Effector memory CD8-positive, alpha-beta T cell (primary cell): ENCODE data around the gene COMMD7.
A peak's percentile ranks its signal among the peaks of the same experiment; 100 is the strongest.

Source experiments
- ATAC-seq: fragments of 150-1000 bp; cut with Tn5 transposase; replicated peaks from 2 replicates; pipeline ENCODE4 v1.10.0; 2021; ENCODE audit warnings: mild to moderate bottlenecking, moderate library complexity
- DNase-seq, 3 experiments: peaks; one replicate each; pipeline ENCODE4 v3.0.0; 2021
- H3K27ac Mint-ChIP-seq, 2 donors: one replicate each; pipeline ENCODE4 v1.8.0; 2022; ENCODE audit warnings: mild to moderate bottlenecking in 2 of 2, mixed read lengths in 2 of 2, moderate library complexity in 2 of 2
- H3K27me3 Mint-ChIP-seq, 2 donors: one replicate each; pipeline ENCODE4 v1.8.0; 2022; ENCODE audit warnings: mixed read lengths in 2 of 2
- H3K36me3 Mint-ChIP-seq: one replicate; pipeline ENCODE4 v1.8.0; 2022; ENCODE audit warnings: mild to moderate bottlenecking, moderate library complexity, mixed read lengths; ENCODE audit not compliant: insufficient read depth
- H3K4me1 Mint-ChIP-seq, 2 donors: one replicate each; pipeline ENCODE4 v1.8.0; 2022; ENCODE audit warnings: low read depth in 2 of 2, mixed read lengths in 2 of 2
- H3K4me3 Mint-ChIP-seq, 2 donors: one replicate each; pipeline ENCODE4 v1.8.0; 2022; ENCODE audit warnings: mild to moderate bottlenecking in 2 of 2, mixed read lengths in 2 of 2, moderate library complexity in 2 of 2
- H3K9me3 Mint-ChIP-seq, 2 donors: one replicate each; pipeline ENCODE4 v1.8.0; 2022; ENCODE audit warnings: mixed read lengths in 2 of 2

Gene COMMD7

DNA sequence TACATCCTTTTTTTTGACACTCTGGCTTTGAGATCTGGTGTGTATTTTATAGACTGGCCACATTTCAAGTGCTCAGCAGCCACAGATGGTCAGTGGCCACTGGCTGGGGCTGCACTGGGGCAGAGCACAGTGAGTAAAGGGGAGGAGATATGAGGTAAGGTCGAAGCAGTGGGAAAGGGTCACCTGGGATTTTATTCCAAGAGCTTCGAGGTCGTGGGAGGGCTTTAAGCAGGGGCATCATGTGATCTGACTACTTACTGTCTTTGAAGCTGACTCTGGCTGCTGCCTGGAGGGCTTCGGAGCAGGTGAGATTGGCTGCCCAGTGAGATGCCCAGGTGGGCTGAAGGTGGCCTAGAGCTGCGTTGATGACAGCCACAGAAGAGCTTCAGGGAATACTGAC lies 76.2 kb downstream of the COMMD7 start:
- no peaks in the 10 kb centered on the region for H3K27me3 Mint-ChIP-seq
- H3K36me3 Mint-ChIP-seq: no peaks in the 10 kb centered on the region
- DNase-seq (no peak), ATAC-seq (no peak)
- H3K4me1 Mint-ChIP-seq: no peaks in the 10 kb centered on the region
- H3K27ac Mint-ChIP-seq: no peak overlapping the region
- H3K4me3 Mint-ChIP-seq: no peak overlapping the region
- H3K9me3 Mint-ChIP-seq: no peaks in the 10 kb centered on the region

DNA sequence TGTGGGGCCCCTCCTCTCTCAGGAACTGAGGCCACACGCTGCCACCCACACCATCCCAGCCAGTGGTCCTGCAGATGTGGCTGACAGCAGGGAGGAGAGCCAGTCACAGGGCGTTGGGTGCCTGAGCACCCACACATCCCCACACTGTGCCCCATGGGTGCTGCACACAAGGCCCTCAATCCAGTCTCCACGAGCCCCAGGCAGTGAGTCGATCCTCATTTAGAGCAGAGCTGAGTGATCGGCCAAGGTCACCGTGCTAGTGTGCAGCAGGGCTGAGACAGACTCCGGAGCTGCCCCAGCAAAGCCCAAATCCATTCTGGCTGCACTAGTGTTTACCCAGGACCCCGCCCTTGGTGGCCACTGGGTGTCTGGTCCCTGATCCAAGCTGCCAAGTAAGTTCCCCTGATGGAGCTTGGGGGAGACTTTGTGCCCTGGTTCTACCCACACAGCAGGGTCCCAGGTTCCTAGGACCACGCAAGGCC lies 78.5 kb downstream of the COMMD7 start:
- H3K36me3 Mint-ChIP-seq: no peaks in the 10 kb centered on the region
- H3K4me1 Mint-ChIP-seq: no peaks in the 10 kb centered on the region
- H3K27me3 Mint-ChIP-seq: no peaks in the 10 kb centered on the region
- DNase-seq: no peak
- no peaks in the 10 kb centered on the region for H3K9me3 Mint-ChIP-seq
- H3K27ac Mint-ChIP-seq: no peak overlapping the region
- H3K4me3 Mint-ChIP-seq: no peak overlapping the region
- ATAC-seq: no peak

DNA sequence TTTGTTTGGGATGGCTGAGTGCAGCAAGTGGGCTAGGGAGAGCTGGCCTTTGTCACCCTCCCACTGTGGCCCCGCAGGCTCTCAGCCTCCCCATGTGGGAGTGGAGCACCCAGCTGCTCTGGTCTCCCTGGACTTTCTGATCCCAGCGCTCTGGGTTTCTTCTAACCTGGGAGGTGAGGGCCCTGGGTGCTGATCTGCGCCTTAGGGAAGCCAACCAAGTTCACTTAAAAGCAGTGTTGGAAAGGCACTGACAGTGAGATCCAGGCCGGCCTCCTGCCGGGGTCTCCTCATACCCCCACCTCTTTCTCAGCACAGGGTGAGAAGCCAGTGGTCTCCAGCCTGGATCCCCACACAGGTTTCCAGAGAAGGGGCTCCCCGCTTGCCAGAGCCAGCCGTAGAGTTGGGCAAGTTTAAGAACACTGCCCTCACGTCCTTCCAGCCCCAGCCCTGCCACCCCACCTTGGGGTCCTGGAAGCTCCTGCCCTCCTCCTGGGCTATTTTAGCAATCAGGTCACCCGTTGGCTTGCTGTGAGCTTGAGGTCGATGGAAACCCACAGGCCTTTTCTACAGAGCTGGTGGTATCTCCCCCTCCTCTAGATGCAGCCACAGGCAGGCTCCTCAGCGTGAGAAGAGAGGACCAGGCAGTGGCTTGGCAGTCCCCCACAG lies 79.1 kb downstream of the COMMD7 start:
- no peaks in the 10 kb centered on the region for H3K36me3 Mint-ChIP-seq
- no peak for DNase-seq
- H3K4me3 Mint-ChIP-seq: no peak overlapping the region
- H3K27ac Mint-ChIP-seq: no peak overlapping the region
- H3K27me3 Mint-ChIP-seq: no peaks in the 10 kb centered on the region
- no peaks in the 10 kb centered on the region for H3K9me3 Mint-ChIP-seq
- ATAC-seq: no peak
- H3K4me1 Mint-ChIP-seq: no peaks in the 10 kb centered on the region

DNA sequence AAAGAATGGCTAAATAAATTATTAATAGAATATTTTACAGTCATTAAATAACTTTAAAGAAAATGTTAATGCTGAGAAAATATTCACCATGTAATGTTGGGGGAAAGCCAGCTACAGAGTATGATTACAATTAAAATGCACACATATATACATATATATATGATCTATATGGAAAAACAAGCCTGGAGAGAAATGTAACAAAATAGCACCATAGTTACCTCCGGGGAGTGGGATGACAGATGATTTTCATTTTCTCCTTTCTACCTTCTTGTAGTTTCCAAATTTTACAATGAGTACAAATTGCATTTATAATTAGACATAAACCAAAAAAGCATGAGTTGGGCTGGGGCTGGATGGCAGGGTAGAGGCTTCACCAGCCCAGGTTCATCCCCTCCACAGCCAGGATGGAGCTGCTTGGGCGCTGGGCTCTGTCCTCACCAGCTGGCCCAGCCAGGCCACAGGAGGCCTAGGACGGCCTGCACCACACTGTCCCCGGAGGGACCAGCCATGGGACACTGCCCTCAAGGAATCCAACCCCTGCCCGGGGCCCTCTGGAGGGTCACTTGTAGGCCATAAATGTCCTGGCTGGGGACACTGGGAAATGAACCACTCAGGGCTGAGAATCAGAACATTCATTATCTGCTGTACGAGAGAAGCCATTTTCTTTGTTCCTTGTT lies 79.8 kb downstream of the COMMD7 start:
- no peaks in the 10 kb centered on the region for H3K36me3 Mint-ChIP-seq
- ATAC-seq: no peak

DNA sequence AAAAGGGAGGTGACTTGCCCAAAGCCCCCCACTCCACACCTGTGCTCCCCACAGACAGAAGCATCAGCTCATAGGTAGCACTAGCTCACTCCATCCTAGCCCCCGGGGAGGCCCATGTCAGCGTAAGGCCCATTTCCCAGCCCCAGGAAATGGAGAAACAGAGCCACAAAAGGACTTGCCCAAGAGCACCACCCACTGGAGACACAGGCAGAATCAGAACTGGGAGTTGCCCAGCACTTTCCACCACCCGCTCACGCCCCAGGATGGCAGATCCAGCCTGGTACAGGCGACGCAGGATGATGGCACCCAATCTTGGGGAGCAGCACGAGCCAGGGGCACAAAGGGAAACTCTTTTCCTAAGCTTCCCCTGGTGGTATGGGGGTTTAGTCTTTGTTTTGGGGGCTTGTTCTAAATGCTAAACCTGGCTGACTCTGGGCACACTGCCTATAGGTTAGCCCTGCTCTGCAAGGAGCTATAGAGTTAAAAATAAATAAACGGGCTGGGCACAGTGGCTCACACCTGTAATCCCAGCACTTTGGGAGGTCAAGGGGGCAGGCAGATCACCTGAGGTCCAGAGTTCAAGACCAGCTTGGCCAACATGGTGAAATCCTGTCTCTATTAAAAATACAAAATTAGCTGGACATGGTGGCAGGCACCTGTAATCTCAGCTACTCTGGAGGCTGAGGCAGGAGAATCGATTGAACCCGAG lies 81.3 kb downstream of the COMMD7 start:
- no peaks in the 10 kb centered on the region for H3K4me1 Mint-ChIP-seq
- no peak overlapping the region for H3K4me3 Mint-ChIP-seq
- ATAC-seq: no peak
- no peak for DNase-seq
- no peaks in the 10 kb centered on the region for H3K27me3 Mint-ChIP-seq
- no peaks in the 10 kb centered on the region for H3K36me3 Mint-ChIP-seq
- no peak overlapping the region for H3K27ac Mint-ChIP-seq
- no peaks in the 10 kb centered on the region for H3K9me3 Mint-ChIP-seq

More for the DNA sequence above, 79.8 kb downstream of the COMMD7 start:
- Mint-ChIP-seq H3K4me1 (no peaks in the 10 kb centered on the region), H3K4me3 (no peak overlapping the region), H3K9me3 (no peaks in the 10 kb centered on the region), H3K27ac (no peak overlapping the region), H3K27me3 (no peaks in the 10 kb centered on the region)
- DNase-seq: no peak

DNA sequence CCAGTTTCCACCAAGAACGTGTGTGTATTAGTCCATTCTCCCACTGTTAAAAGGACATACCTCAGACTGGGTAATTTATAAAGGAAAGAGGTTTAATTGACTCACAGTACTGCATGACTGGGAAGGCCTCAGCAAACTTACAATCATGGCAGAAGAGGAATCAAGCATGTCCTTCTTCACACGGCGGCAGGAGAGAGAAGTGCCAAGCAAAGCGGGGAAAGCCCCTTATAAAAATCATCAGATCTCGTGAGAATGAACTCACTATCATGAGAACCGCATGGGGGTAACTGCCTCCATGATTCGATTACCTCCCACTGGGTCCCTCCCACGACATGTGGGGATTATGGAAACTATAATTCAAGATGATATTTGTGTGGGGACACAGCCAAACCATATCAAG lies 82.6 kb downstream of the COMMD7 start:
- ATAC-seq (no peak), DNase-seq (no peak)
- Mint-ChIP-seq H3K27me3 (no peaks in the 10 kb centered on the region), H3K27ac (no peak overlapping the region), H3K36me3 (no peaks in the 10 kb centered on the region), H3K9me3 (no peaks in the 10 kb centered on the region), H3K4me3 (no peak overlapping the region), H3K4me1 (no peaks in the 10 kb centered on the region)

DNA sequence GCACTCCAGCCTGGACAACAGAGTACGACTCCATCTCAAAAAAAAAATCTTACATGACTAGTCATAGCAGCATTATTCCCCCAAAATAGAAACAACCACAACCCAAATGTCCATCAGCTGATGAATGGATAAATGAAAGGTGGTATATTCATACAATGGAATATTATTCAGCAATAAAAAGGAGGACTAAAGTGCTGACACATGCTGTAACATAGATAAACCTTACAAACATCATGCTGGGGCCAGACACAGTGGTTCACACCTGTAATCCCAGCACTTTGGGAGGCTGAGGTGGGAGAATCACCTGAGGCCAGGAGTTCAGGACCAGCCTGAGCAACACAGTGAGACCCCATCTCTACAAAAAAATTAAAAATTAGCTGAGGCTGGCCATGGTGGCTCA lies 86.4 kb downstream of the COMMD7 start:
- no peaks in the 10 kb centered on the region for H3K9me3 Mint-ChIP-seq
- peaks cover 4% of the 10 kb centered on the region for H3K36me3 Mint-ChIP-seq
- no peak overlapping the region for H3K27ac Mint-ChIP-seq
- H3K4me1 Mint-ChIP-seq: peaks cover 0 to 5% of the 10 kb centered on the region in 2 donors
- ATAC-seq (no peak), DNase-seq (no peak)
- no peak overlapping the region for H3K4me3 Mint-ChIP-seq
- no peaks in the 10 kb centered on the region for H3K27me3 Mint-ChIP-seq

DNA sequence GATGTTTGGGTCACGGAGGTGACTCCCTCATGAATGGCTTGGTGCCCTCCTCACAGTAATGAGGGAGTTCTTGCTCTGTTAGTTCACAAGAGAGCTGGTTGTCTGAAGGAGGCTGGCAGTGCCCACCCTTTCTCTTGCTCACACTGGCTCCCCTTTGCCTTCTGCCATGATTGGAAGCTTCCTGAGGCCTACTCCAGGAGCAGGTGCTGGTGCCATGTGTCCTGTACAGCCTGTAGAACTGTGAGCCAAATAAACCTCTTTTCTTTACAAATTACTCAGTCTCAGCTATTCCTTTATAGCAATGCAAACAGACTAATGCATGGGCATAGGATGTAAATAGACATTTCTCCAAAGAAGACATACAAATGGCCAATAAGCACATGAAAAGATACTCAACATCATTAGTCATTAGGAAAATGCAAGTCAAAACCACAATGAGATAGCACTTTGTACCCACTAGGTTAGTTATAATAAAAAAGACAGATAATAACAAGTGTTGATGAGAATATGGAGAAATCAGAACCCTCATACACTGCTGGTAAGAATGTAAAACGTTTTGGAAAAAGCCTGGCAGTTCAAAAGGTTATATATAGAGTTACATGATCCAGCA lies 87.3 kb downstream of the COMMD7 start:
- peaks cover 4% of the 10 kb centered on the region for H3K36me3 Mint-ChIP-seq
- no peak overlapping the region for H3K4me3 Mint-ChIP-seq
- no peaks in the 10 kb centered on the region for H3K27me3 Mint-ChIP-seq
- DNase-seq (no peak), ATAC-seq (no peak)
- H3K27ac Mint-ChIP-seq: no peak overlapping the region
- peaks cover 0 to 5% of the 10 kb centered on the region in 2 donors for H3K4me1 Mint-ChIP-seq
- no peaks in the 10 kb centered on the region for H3K9me3 Mint-ChIP-seq

DNA sequence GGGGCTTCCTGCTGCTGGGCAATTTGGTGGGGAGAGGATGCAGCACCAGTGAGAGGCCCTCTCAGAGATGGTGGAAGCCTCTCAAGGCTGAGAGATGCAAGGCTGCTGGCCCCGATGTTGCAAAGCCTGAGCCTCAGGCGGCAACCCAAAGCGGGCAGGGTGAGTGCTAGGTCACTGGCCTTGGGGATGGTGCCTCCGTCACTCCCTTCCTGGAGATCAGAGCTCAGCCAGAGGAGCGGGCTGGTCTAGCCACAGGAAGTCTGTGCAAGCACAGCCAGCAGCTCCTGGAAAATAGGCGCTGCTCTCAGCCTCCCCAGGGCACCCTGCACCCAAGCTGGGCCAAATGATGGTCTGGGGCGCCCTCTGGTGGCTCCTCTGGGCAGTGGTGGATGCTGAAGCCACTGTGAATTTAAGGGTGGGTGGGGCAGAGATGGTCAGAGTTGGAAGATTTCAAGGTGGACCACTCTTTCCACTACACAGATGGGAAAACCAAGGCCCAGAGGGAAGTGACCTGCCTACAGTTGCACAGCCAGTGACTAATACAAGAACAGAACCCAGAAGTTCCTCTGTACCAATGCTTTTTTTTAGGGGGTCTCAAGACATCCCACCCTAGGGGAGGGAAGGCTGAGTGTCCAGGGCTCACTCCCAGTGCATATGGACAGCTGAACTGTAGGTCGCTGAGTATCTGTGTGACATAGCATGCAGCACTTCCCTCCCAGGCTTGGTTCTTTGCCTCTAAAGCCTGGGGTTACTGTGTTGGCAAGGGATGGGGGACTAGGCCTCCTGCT lies 90.3 kb downstream of the COMMD7 start:
- no peak overlapping the region for H3K27ac Mint-ChIP-seq
- H3K4me1 Mint-ChIP-seq: peaks cover 0 to 5% of the 10 kb centered on the region in 2 donors
- peaks cover 4% of the 10 kb centered on the region for H3K36me3 Mint-ChIP-seq
- DNase-seq: peak; percentile 85 to 89 (median 86)
- peak; percentile 99 for ATAC-seq
- peak overlapping the region in 1 of 2 donors; percentile 36 for H3K4me3 Mint-ChIP-seq
- H3K9me3 Mint-ChIP-seq: no peaks in the 10 kb centered on the region
- no peaks in the 10 kb centered on the region for H3K27me3 Mint-ChIP-seq
